Suprapubic skin (tissue), 4 donors: Measurements from ENCODE around the gene PRDM10.

Source experiments
- CTCF ChIP-seq, 2 donors: fragments of 200-600 bp in 1 of 2; fragments of 450-650 bp in 1 of 2; sonication (generic) in 1 of 2; IDR thresholded peaks; one replicate each; pipeline ENCODE4 v1.5.1; 2016 to 2019; ENCODE audit warnings: antibody characterized with exemption in 2 of 2, mild to moderate bottlenecking in 1 of 2, moderate library complexity in 1 of 2
- EP300 ChIP-seq: sonication (generic); formaldehyde crosslinking; IDR thresholded peaks from one replicate; pipeline ENCODE4 v1.6.1; 2017; ENCODE audit warnings: antibody characterized with exemption
- POLR2A ChIP-seq, 2 donors: fragments of 450-650 bp; IDR thresholded peaks; one replicate each; pipeline ENCODE4 v1.6.1; 2017; ENCODE audit warnings: antibody characterized with exemption in 2 of 2, mild to moderate bottlenecking in 2 of 2, moderate library complexity in 2 of 2
- POLR2AphosphoS5 ChIP-seq, 3 donors: sonication (generic); formaldehyde crosslinking; IDR thresholded peaks; one replicate each; pipeline ENCODE4 v1.6.1; 2017; ENCODE audit warnings: antibody characterized with exemption in 3 of 3

DNA sequence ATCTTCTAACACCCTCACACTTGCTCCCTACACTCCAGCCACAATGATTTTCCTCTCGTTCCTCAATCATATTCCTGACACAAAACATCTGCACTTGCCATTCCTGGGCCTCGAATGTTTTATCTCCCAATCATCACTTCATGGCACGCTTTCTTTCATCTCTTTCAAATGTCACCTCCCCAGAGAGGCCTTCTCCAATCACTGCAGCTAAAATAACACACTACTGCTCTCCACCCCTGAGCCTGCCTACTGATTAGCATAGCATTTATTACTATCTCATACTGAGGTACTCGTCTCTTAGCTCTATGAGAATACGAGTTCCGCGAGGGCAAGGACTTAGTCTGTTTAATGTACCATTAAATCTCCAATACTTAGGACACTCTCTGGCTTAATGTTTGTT is 130.7 kb downstream of the PRDM10 start:
- TF ChIP-seq CTCF (IDR thresholded peaks at IDR 0.05) (no peak), POLR2A (IDR thresholded peaks at IDR 0.05) (no peak), POLR2AphosphoS5 (IDR thresholded peaks at IDR 0.05) (no peak), EP300 (no peak)
